Esophagus squamous epithelium (tissue), 5 donors: ENCODE measurements around the gene NDUFS3. TPM values are rescaled to one million over a fixed set of nuclear protein-coding genes. Genes with fewer than 3 reads are reported as not detected.

ENCODE experiments used
- DNase-seq: peaks from one replicate; lab custom pipeline; 2025; lab: John Stamatoyannopoulos, UW
- H3K27ac ChIP-seq, 4 donors: fragments of 200-600 bp; sonication (generic); one replicate each; pipeline ENCODE4 v1.5.1; 2016 to 2019; ENCODE audit warnings: mild to moderate bottlenecking in 1 of 4
- H3K27me3 ChIP-seq, 4 donors: fragments of 200-600 bp; sonication (generic); 1 replicate in 3 of 4; 2 replicates in 1 of 4; pipeline versions ENCODE4 v1.5.1 to v1.6.0; 2017 to 2021; ENCODE audit warnings: antibody characterized with exemption in 1 of 4
- H3K36me3 ChIP-seq, 3 donors: fragments of 200-600 bp; sonication (generic); one replicate each; pipeline ENCODE4 v1.5.1; 2016 to 2019
- H3K4me1 ChIP-seq, 3 donors: fragments of 200-600 bp; sonication (generic); one replicate each; pipeline ENCODE4 v1.5.1; 2017 to 2019
- H3K4me3 ChIP-seq, 4 donors: fragments of 200-600 bp; sonication (generic); 1 replicate in 3 of 4; 2 replicates in 1 of 4; pipeline ENCODE4 v1.5.1; 2016 to 2019; ENCODE audit warnings: mild to moderate bottlenecking in 2 of 4, moderate library complexity in 1 of 4
- H3K9me3 ChIP-seq, 3 donors: fragments of 200-600 bp; sonication (generic); one replicate each; pipeline ENCODE4 v1.5.1; 2016 to 2019
- CTCF ChIP-seq, 6 experiments: fragments of 450-650 bp in 4 of 6; fragments of 200-600 bp in 2 of 6; sonication (generic) in 2 of 6; IDR thresholded peaks; one replicate each; pipeline ENCODE4 v1.5.1; 2016 to 2019; ENCODE audit warnings: antibody characterized with exemption in 6 of 6, mild to moderate bottlenecking in 4 of 6, moderate library complexity in 4 of 6
- POLR2A ChIP-seq, 4 donors: fragments of 450-650 bp; IDR thresholded peaks; one replicate each; pipeline ENCODE4 v1.6.1; 2017; ENCODE audit warnings: antibody characterized with exemption in 4 of 4, mild to moderate bottlenecking in 4 of 4, moderate library complexity in 3 of 4
- WGBS, 2 donors: methylation state at CpG; one replicate each; pipeline ENCODE4 v1.1.5; 2018; 5-methylcytosine and 5-hydroxymethylcytosine counted together
- intact Hi-C: fragments of 100-400 bp; cut with DNase I; formaldehyde crosslinking; loops from one replicate; pipeline ENCODE4 v1.15.0; 2022
- total RNA-seq, 4 donors: library from RNA; depleted of rRNA; stranded (reverse); fragments of >200 nt; gene quantifications; one replicate each; pipeline ENCODE4 v1.1.0, GENCODE V29; 2016
- donor health status: DM: yes; HTN: yes; CAD: no.

The NDUFS3 gene
- total RNA-seq, 4 donors from 2014 or later: 65.5 to 89.9 (median 83.6) TPM

GRCh38 chr11:47605921-47606320 is 27.0 kb downstream of the NDUFS3 start:
- Histone ChIP-seq H3K27ac (no peak overlapping the region), H3K9me3 (no peaks in the 10 kb centered on the region), H3K36me3 (peaks cover 0 to 10% (median 0%) of the 10 kb centered on the region in 3 donors), H3K27me3 (no peaks in the 10 kb centered on the region), H3K4me3 (no peak overlapping the region), H3K4me1 (no peaks in the 10 kb centered on the region)
- 74 to 81% methylated on average over 3 of the region's 3 CpGs for WGBS, 2 donors
- intact Hi-C loops: no loop called here
- DNase-seq: no peak
- TF ChIP-seq POLR2A (IDR thresholded peaks at IDR 0.05) (no peak), CTCF (IDR thresholded peaks at IDR 0.05) (no peak)

GRCh38 chr11:47606731-47607130 is 27.9 kb downstream of the NDUFS3 start:
- no peak for DNase-seq
- no peaks in the 10 kb centered on the region for H3K27me3 ChIP-seq
- no peak for TF ChIP-seq POLR2A (IDR thresholded peaks at IDR 0.05)
- no peak for TF ChIP-seq CTCF (IDR thresholded peaks at IDR 0.05)
- no peak overlapping the region for H3K27ac ChIP-seq
- H3K4me3 ChIP-seq: no peak overlapping the region
- no peaks in the 10 kb centered on the region for H3K4me1 ChIP-seq
- peaks cover 0 to 15% (median 0%) of the 10 kb centered on the region in 3 donors for H3K36me3 ChIP-seq
- no peaks in the 10 kb centered on the region for H3K9me3 ChIP-seq
- intact Hi-C loops: no loop called here
- 22 to 47% methylated on average over 3 to 5 of the region's 5 CpGs for WGBS, 2 donors

DNA sequence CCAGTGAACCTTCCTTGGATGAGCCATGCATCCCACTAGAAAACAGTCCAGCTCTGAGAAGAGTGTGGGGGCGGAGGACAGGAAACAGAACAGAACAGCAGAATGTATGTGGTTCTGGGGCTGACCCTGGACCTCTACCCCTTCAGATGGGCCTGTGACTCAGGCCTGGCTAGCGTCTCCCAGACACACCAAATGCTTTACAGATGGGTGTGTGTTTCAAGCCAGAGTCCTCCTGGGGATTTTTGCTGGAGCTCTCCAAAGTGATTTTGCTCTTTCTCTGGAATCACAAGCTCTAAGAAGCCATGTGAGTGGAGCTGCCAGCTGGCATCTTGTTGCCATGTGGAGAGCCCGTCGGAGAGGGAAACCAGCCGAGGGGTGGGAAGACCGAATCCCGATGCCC is 28.5 kb downstream of the NDUFS3 start:
- Histone ChIP-seq H3K27ac (no peak overlapping the region), H3K36me3 (peaks cover 0 to 15% (median 0%) of the 10 kb centered on the region in 3 donors), H3K4me1 (no peaks in the 10 kb centered on the region), H3K27me3 (no peaks in the 10 kb centered on the region), H3K9me3 (no peaks in the 10 kb centered on the region), H3K4me3 (no peak overlapping the region)
- no peak for DNase-seq
- TF ChIP-seq CTCF (IDR thresholded peaks at IDR 0.05) (no peak), POLR2A (IDR thresholded peaks at IDR 0.05) (no peak)
- intact Hi-C loops: no loop called here
- WGBS, 2 donors: 75 to 78% methylated on average over 4 to 6 of the region's 7 CpGs

- Histone ChIP-seq H3K36me3 (peaks cover 0 to 15% (median 0%) of the 10 kb centered on the region in 3 donors), H3K4me3 (no peak overlapping the region), H3K9me3 (no peaks in the 10 kb centered on the region), H3K27me3 (no peaks in the 10 kb centered on the region), H3K4me1 (no peaks in the 10 kb centered on the region), H3K27ac (no peak overlapping the region)
- DNase-seq: no peak
- TF ChIP-seq POLR2A (IDR thresholded peaks at IDR 0.05): no peak
- no peak for TF ChIP-seq CTCF (IDR thresholded peaks at IDR 0.05)
- WGBS, 2 donors: 50 to 77% methylated on average over 3 of the region's 3 CpGs
- intact Hi-C loops: no loop called here
These were observed 30.8 kb downstream of the NDUFS3 start for GRCh38 chr11:47609675-47610074.

DNA sequence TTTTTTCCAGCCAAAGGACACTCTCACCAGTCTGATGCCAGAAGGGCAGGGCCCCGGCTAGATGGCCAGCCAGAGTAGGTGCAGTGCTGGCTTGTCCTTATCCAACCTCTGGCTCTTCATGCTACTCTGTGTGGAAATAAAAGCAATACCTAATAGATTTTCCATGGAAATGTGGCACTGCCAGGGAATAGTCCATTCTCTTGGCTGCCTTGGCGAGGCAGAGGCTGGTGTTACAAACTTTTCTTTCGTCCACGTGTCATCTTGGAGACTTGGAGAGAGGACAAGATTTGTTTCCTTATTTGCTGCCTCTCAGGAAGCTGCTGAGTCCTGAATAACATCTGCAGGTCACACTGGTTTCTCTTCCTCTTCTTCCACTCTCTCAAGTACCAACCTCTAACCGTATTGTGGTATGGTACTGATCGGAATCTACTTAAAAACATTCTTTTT is 32.5 kb downstream of the NDUFS3 start:
- intact Hi-C loops: no loop called here
- 61 to 77% methylated on average over 6 of the region's 6 CpGs for WGBS, 2 donors

More for the DNA sequence above, 32.5 kb downstream of the NDUFS3 start:
- peaks cover 0 to 21% (median 0%) of the 10 kb centered on the region in 3 donors for H3K36me3 ChIP-seq
- no peaks in the 10 kb centered on the region for H3K4me1 ChIP-seq
- no peak for DNase-seq
- H3K27ac ChIP-seq: no peak overlapping the region
- H3K9me3 ChIP-seq: no peaks in the 10 kb centered on the region
- TF ChIP-seq CTCF (IDR thresholded peaks at IDR 0.05): no peak
- no peak for TF ChIP-seq POLR2A (IDR thresholded peaks at IDR 0.05)
- no peak overlapping the region for H3K4me3 ChIP-seq
- no peaks in the 10 kb centered on the region for H3K27me3 ChIP-seq
